HL-60 (cell line): ENCODE results near the gene DNAH2.

Source experiments
- DNase-seq, 2 experiments: peaks; one replicate each; pipeline ENCODE4 v3.0.0-alpha.2; 2010 to 2020; ENCODE audit warnings: low read depth in 1 of 2, low spot score in 1 of 2
- H3K27ac ChIP-seq: fragments of 250-450 bp; sonication (Bioruptor Pico); replicated peaks from 2 replicates; pipeline ENCODE4 v1.5.1; 2020; ENCODE audit warnings: mild to moderate bottlenecking, moderate library complexity
- H3K27me3 ChIP-seq: fragments of 250-450 bp; sonication (Bioruptor Pico); 2 replicates; pipeline ENCODE4 v1.5.1; 2021; ENCODE audit warnings: mild to moderate bottlenecking, moderate library complexity; ENCODE audit not compliant: insufficient read depth, poor library complexity, severe bottlenecking
- H3K4me3 ChIP-seq: replicated peaks from 2 replicates; pipeline ENCODE4 v1.5.1; 2011; ENCODE audit warnings: mild to moderate bottlenecking, control low read depth, low read length; ENCODE audit not compliant: insufficient read depth
- CTCF ChIP-seq: IDR thresholded peaks from one replicate; pipeline ENCODE4 v1.5.1; 2011; ENCODE audit warnings: low read length, control low read depth, inconsistent platforms; ENCODE audit not compliant: insufficient read depth
- GABPA ChIP-seq: IDR thresholded peaks from 2 replicates; pipeline ENCODE4 v1.6.1; 2012; ENCODE audit warnings: low read depth
- POLR2AphosphoS5 ChIP-seq: IDR thresholded peaks from 2 replicates; pipeline ENCODE4 v1.6.1; 2012; ENCODE audit warnings: low read depth
- REST ChIP-seq: IDR thresholded peaks from 2 replicates; pipeline ENCODE4 v1.6.1; 2012; ENCODE audit warnings: low read depth; ENCODE audit not compliant: insufficient replicate concordance
- SPI1 ChIP-seq: IDR thresholded peaks from 2 replicates; pipeline ENCODE4 v1.6.1; 2012; ENCODE audit warnings: low read depth, mild to moderate bottlenecking, borderline replicate concordance

Gene DNAH2

DNA sequence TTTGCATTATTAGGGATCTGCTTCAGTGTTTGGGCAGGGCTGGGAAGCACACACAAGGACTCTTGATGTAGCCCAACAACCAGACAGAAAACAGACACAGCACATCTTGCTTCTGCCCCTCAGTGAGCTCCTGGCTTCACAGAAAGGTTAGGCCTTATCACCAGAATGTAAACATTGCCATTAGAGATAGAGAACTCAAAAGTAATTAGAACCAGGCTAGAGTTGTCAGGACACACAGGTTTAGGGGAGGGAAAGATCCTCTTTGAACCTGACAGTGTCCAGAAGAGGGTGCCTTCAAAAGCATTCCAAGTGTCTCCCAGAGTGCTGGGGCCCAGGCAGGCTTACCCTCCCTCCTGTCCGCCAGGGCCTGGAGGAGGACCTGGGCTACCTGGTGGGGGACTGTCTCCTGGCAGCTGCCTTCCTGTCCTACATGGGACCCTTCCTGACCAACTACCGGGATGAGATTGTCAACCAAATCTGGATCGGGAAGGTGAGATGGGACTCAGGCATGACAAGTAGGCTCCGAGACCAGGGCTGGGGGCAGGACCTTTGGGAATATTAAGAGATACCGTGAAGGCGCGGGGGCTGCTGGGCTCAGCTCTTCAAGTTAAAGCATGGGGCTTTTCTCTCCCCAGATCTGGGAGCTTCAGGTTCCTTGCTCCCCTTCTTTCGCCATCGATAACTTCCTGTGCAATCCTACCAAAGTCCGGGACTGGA lies 99.5 kb downstream of the DNAH2 start:
- DNase-seq = no peak
- Histone ChIP-seq H3K27ac (no peak overlapping the region), H3K4me3 (no peak overlapping the region), H3K27me3 (no peaks in the 10 kb centered on the region)
- TF ChIP-seq REST (no peak), CTCF (no peak)

DNA sequence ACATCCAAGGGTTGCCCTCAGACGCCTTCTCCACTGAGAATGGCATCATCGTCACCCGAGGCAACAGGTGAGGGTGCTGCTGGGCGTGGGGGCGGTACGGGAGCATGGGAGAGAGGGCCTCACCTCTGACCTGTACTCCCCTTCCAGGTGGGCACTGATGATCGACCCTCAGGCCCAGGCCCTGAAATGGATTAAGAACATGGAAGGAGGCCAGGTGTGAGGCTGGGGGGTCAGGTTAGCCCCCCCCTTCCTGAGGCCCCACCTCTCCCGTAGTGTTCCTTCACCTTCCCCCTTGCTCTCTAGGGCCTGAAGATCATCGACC lies 100.1 kb downstream of the DNAH2 start:
- Histone ChIP-seq H3K27me3 (no peaks in the 10 kb centered on the region), H3K27ac (no peak overlapping the region), H3K4me3 (no peak overlapping the region)
- TF ChIP-seq GABPA (no peak), REST (no peak), SPI1 (no peak), CTCF (no peak), POLR2AphosphoS5 (no peak)
- DNase-seq = no peak

- no peak overlapping the region for H3K27ac ChIP-seq
- H3K27me3 ChIP-seq = no peaks in the 10 kb centered on the region
- no peak overlapping the region for H3K4me3 ChIP-seq
- no peak for TF ChIP-seq GABPA
- TF ChIP-seq REST = no peak
- TF ChIP-seq SPI1 = no peak
- no peak for DNase-seq
Observed at GRCh38 chr17:7818026-7818425, 100.5 kb downstream of the DNAH2 start.
